HepG2 (cell line): Measurements from ENCODE around the gene ZNF385B. TPM values are rescaled to one million over a fixed set of nuclear protein-coding genes. Genes with fewer than 3 reads are reported as not detected.

ENCODE experiments used
- ATAC-seq: fragments of 200-7000 bp; cut with Tn5 transposase; 3 replicates; pipeline ENCODE4 v1.9.1; 2020; ENCODE audit warnings: mild to moderate bottlenecking, moderate library complexity
- BruUV-seq: library from RNA; stranded (reverse); fragments of 400-500 nt; replicated peaks from 2 replicates; lab custom pipeline; 2021; lab: Mats Ljungman, UMichigan
- CTCF ChIA-PET: fragments of 300-600 bp; formaldehyde crosslinking; extraction: SDS; loops from one replicate; lab custom pipeline; 2021; ENCODE audit warnings: low total read pairs, inconsistent platforms, low intra/inter-chr PET ratio; lab: Yijun Ruan, JAX
- POLR2A ChIA-PET: fragments of 350-600 bp; sonication (Branson Sonifier 250); formaldehyde crosslinking; loops from one replicate; lab custom pipeline; 2020; ENCODE audit warnings: antibody characterized with exemption, inconsistent platforms; lab: Yijun Ruan, JAX
- DNase-seq: peaks from one replicate; pipeline ENCODE4 v3.0.0-alpha.2; 2015; ENCODE audit warnings: low spot score
- FAIRE-seq: peaks from 3 replicates; lab custom pipeline; 2011; peaks lifted over from hg19 to GRCh38; lab: Jason Lieb, UNC
- H2AFZ ChIP-seq: one replicate; pipeline ENCODE4 v1.6.1; 2011; ENCODE audit warnings: low read length, inconsistent platforms
- H3K27ac ChIP-seq: fragments of 300-600 bp; 3 replicates; pipeline ENCODE4 v1.8.0; 2011; ENCODE audit warnings: mixed run types, mild to moderate bottlenecking, mixed read lengths, low read length, inconsistent platforms; ENCODE audit not compliant: insufficient read depth; ENCODE audit errors: extremely low read length
- H3K27me3 ChIP-seq, 2 experiments: fragments of 200-600 bp in 1 of 2; 2 replicates in 1 of 2; 3 replicates in 1 of 2; pipeline versions ENCODE4 v1.6.0 to v1.8.0; 2011; ENCODE audit warnings: low read length in 2 of 2, mild to moderate bottlenecking in 2 of 2, moderate library complexity in 2 of 2, inconsistent platforms in 1 of 2; ENCODE audit not compliant: insufficient read depth in 2 of 2, control insufficient read depth in 1 of 2
- H3K36me3 ChIP-seq, 2 experiments: fragments of 200-600 bp in 1 of 2; replicated peaks in 1 of 2; 2 replicates in 1 of 2; 3 replicates in 1 of 2; pipeline versions ENCODE4 v1.5.1 to v1.8.0; 2011; ENCODE audit warnings: low read length in 2 of 2, inconsistent platforms in 1 of 2; ENCODE audit not compliant: insufficient read depth in 2 of 2, control insufficient read depth in 1 of 2
- H3K4me1 ChIP-seq: 2 replicates; pipeline ENCODE4 v1.5.1; 2012; ENCODE audit warnings: low read length, inconsistent platforms; ENCODE audit not compliant: insufficient read depth
- H3K4me2 ChIP-seq: 2 replicates; pipeline ENCODE4 v1.6.0; 2011; ENCODE audit warnings: low read depth, low read length, inconsistent platforms
- H3K4me3 ChIP-seq, 3 experiments: fragments of 200-600 bp in 1 of 3; sonication (generic), shearing (Covaris generic) in 1 of 3; replicated peaks in 1 of 3; 2 replicates each; pipeline ENCODE4 v1.5.1; 2011 to 2016; ENCODE audit warnings: low read length in 3 of 3, inconsistent platforms in 2 of 3, low read depth in 2 of 3, mild to moderate bottlenecking in 2 of 3, control low read depth in 1 of 3, mixed read lengths in 1 of 3; ENCODE audit not compliant: insufficient read depth in 1 of 3
- H3K79me2 ChIP-seq: one replicate; pipeline ENCODE4 v1.6.1; 2011; ENCODE audit warnings: low read length, inconsistent platforms; ENCODE audit not compliant: insufficient read depth
- H3K9ac ChIP-seq: 2 replicates; pipeline ENCODE4 v1.6.0; 2011; ENCODE audit warnings: mild to moderate bottlenecking, low read depth, low read length, inconsistent platforms; ENCODE audit not compliant: insufficient read depth
- H3K9me3 ChIP-seq: 2 replicates; pipeline ENCODE4 v1.5.1; 2012; ENCODE audit warnings: mild to moderate bottlenecking, low read length
- H4K20me1 ChIP-seq: 2 replicates; pipeline ENCODE4 v1.6.0; 2011; ENCODE audit warnings: inconsistent platforms, mild to moderate bottlenecking, low read length, moderate library complexity; ENCODE audit not compliant: insufficient read depth
- BCL6 ChIP-seq: IDR thresholded peaks from 2 replicates; pipeline ENCODE4 v1.6.1; 2016; ENCODE audit warnings: missing genetic modification reagents, missing compliant biosample characterization
- HOXD1 ChIP-seq: sonication (generic); formaldehyde crosslinking; IDR thresholded peaks from 2 replicates; pipeline ENCODE4 v1.5.0; 2020; ENCODE audit warnings: missing genetic modification reagents
- ZC3H13 ChIP-seq: sonication (generic); formaldehyde crosslinking; IDR thresholded peaks from 2 replicates; pipeline ENCODE4 v1.8.1; 2023; ENCODE audit warnings: mild to moderate bottlenecking, missing genetic modification reagents, moderate library complexity
- ZNF207 ChIP-seq: fragments of 450-650 bp; IDR thresholded peaks from 2 replicates; pipeline ENCODE4 v1.6.1; 2016; ENCODE audit warnings: antibody characterized with exemption, borderline replicate concordance
- ZNF251 ChIP-seq: sonication (generic); formaldehyde crosslinking; IDR thresholded peaks from 2 replicates; pipeline ENCODE4 v1.9.0; 2021; ENCODE audit warnings: mild to moderate bottlenecking, missing genetic modification reagents
- ZNF431 ChIP-seq: sonication (generic); formaldehyde crosslinking; IDR thresholded peaks from 2 replicates; pipeline ENCODE4 v1.9.0; 2022; ENCODE audit warnings: missing genetic modification reagents, low read depth, mild to moderate bottlenecking, borderline replicate concordance
- ZNF484 ChIP-seq: sonication (generic); formaldehyde crosslinking; IDR thresholded peaks from 2 replicates; pipeline ENCODE4 v1.5.1; 2020; ENCODE audit warnings: mild to moderate bottlenecking, low read depth, missing genetic modification reagents, borderline replicate concordance
- WGBS: methylation state at CpG from one replicate; pipeline ENCODE4 v1.1.6; 2017; ENCODE audit warnings: low lambda C conversion rate; 5-methylcytosine and 5-hydroxymethylcytosine counted together
- in situ Hi-C: cut with HindIII; loops from 2 replicates; pipeline ENCODE4 v1.10.0; 2017; ENCODE audit warnings: low pct_unique_long_range_greater_than_20kb; ENCODE audit not compliant: extremely low pct_ligation_motif_present
- intact Hi-C: fragments of 100-400 bp; cut with micrococcal nuclease; formaldehyde crosslinking; loops from one replicate; pipeline ENCODE4 v1.10.0; 2022; ENCODE audit not compliant: unreplicated experiment
- polyA plus RNA-seq, 8 experiments: library from polyadenylated mRNA; depleted of rRNA in 3 of 8; stranded (reverse) in 7 of 8; unstranded in 1 of 8; fragments of >200 nt; fragmentation: Illumina TruSeq in 4 of 8; extraction: Trizol in 4 of 8; gene quantifications; 2 replicates each; pipeline versions ENCODE4 v1.2.1 to v1.2.3, GENCODE V29; 2011 to 2016; ENCODE audit warnings: low read depth in 4 of 8, missing spikeins in 1 of 8, mixed read lengths in 1 of 8; ENCODE audit not compliant: insufficient read depth in 1 of 8
- total RNA-seq, 5 experiments: library from RNA; depleted of rRNA; stranded (reverse); fragments of >200 nt; fragmentation: Illumina TruSeq; extraction: Trizol; gene quantifications; 2 replicates each; pipeline ENCODE4 v1.2.3, GENCODE V29; 2016; ENCODE audit warnings: low read depth in 1 of 5
- TF ChIP-seq, protein P1 (sequence below): sonication (generic); formaldehyde crosslinking; IDR thresholded peaks from 2 replicates; pipeline ENCODE4 v1.5.1; 2020; ENCODE audit warnings: missing genetic modification reagents, mild to moderate bottlenecking, borderline replicate concordance
- TF ChIP-seq, protein P2 (sequence below): sonication (generic); formaldehyde crosslinking; IDR thresholded peaks from 2 replicates; pipeline ENCODE4 v1.5.0; 2020; ENCODE audit warnings: mild to moderate bottlenecking, missing genetic modification reagents, borderline replicate concordance

The ZNF385B gene
- total and polyA plus RNA-seq, 2 of the 13 experiments (the other 11 are each of a cell fraction or from before 2014, with no cell fraction given), result 3.3 to 6.7 TPM

DNA sequence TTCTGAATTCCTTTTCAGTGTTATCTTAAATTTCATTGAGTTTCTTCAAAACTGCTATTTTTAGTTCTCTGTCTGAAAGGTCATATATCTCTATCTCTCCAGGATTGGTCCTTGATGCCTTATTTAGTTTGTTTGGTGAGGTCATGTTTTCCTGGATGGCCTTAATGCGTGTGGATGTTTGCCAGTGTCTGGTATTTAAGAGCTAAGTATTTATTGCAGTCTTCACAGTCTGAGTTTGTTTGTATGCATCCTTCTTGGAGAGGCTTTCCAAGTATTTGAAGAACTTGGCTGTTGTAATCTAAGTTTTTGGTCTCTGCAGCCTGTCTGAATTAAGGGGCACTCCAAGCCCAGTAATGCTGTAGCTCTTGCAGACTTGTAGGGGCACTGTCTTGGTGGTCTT lies 249.3 kb downstream of the ZNF385B start:
- DNase-seq (no peak), ATAC-seq (no peak), FAIRE-seq (no peak)
- Histone ChIP-seq H3K27ac (no peak overlapping the region), H3K79me2 (no peaks in the 10 kb centered on the region), H3K27me3 (no peaks in the 10 kb centered on the region), H3K9ac (no peak overlapping the region), H3K36me3 (no peaks in the 10 kb centered on the region), H3K4me2 (no peak overlapping the region), H2AFZ (no peak overlapping the region), H3K9me3 (no peaks in the 10 kb centered on the region)
- CTCF ChIA-PET, result no interaction called here
- no TSS peak for BruUV-seq
- POLR2A ChIA-PET, result interaction anchor here (1.4 kb wide), 1 partner anchor 19 kb away, joined by 3 read pairs; no protein-coding TSS in a partner anchor
- intact Hi-C loops, result no loop called here
- no CpG with 5 or more reads among the region's 1 CpG for WGBS
- TF ChIP-seq BCL6 (peak; percentile 54), ZNF431 (CRISPR knock-in tag) (no peak)
- TF ChIP-seq, all 625 proteins: peak for 1
- in situ Hi-C loops, result no loop called here
- no peak overlapping the region for H3K4me3 ChIP-seq
- H4K20me1 ChIP-seq, result no peaks in the 10 kb centered on the region
- H3K4me1 ChIP-seq, result peaks cover 5% of the 10 kb centered on the region; the same call in 1 of the 2 replicates

DNA sequence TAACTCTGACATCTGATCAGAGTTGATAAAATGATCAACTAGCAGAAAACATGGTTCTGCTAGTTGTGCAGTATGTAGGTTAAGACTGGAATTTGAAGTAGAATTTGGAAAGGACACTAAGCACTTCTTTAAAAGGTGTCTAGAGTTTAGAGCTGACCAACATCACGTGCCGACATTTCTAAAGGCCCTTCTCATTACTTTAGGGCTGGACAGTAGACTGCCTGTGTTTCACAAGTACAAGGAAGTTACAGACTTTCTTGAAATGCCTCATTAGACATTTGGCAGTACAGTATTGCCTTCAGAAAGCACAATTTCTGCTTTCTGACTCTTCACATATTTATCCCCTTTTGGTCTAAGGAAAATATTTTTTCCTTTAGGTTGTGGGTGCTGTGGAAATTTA lies 255.3 kb downstream of the ZNF385B start:
- Histone ChIP-seq H3K4me2 (no peak overlapping the region), H4K20me1 (no peaks in the 10 kb centered on the region), H3K27ac (no peak overlapping the region), H3K36me3 (no peaks in the 10 kb centered on the region), H3K27me3 (no peaks in the 10 kb centered on the region), H3K4me1 (no peaks in the 10 kb centered on the region), H3K4me3 (no peak overlapping the region), H3K9ac (no peak overlapping the region), H3K79me2 (no peaks in the 10 kb centered on the region), H3K9me3 (no peaks in the 10 kb centered on the region), H2AFZ (no peak overlapping the region)
- no peak for DNase-seq
- WGBS, result 34% methylated on average over 2 of the region's 2 CpGs
- FAIRE-seq, result no peak
- intact Hi-C loops, result no loop called here
- ATAC-seq, result no peak
- in situ Hi-C loops, result no loop called here
- BruUV-seq, result no TSS peak
- POLR2A ChIA-PET, result no interaction called here
- CTCF ChIA-PET, result no interaction called here
- TF ChIP-seq ZNF251 (CRISPR knock-in tag) (no peak), HOXD1 (CRISPR knock-in tag) (no peak), ZNF484 (CRISPR knock-in tag) (no peak), ZNF207 (no peak), ZC3H13 (CRISPR knock-in tag) (no peak)
- TF ChIP-seq, protein P1, sequence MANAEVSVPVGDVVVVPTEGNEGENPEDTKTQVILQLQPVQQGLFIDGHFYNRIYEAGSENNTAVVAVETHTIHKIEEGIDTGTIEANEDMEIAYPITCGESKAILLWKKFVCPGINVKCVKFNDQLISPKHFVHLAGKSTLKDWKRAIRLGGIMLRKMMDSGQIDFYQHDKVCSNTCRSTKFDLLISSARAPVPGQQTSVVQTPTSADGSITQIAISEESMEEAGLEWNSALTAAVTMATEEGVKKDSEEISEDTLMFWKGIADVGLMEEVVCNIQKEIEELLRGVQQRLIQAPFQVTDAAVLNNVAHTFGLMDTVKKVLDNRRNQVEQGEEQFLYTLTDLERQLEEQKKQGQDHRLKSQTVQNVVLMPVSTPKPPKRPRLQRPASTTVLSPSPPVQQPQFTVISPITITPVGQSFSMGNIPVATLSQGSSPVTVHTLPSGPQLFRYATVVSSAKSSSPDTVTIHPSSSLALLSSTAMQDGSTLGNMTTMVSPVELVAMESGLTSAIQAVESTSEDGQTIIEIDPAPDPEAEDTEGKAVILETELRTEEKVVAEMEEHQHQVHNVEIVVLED (CRISPR knock-in tag), result no peak
- TF ChIP-seq, protein P2, sequence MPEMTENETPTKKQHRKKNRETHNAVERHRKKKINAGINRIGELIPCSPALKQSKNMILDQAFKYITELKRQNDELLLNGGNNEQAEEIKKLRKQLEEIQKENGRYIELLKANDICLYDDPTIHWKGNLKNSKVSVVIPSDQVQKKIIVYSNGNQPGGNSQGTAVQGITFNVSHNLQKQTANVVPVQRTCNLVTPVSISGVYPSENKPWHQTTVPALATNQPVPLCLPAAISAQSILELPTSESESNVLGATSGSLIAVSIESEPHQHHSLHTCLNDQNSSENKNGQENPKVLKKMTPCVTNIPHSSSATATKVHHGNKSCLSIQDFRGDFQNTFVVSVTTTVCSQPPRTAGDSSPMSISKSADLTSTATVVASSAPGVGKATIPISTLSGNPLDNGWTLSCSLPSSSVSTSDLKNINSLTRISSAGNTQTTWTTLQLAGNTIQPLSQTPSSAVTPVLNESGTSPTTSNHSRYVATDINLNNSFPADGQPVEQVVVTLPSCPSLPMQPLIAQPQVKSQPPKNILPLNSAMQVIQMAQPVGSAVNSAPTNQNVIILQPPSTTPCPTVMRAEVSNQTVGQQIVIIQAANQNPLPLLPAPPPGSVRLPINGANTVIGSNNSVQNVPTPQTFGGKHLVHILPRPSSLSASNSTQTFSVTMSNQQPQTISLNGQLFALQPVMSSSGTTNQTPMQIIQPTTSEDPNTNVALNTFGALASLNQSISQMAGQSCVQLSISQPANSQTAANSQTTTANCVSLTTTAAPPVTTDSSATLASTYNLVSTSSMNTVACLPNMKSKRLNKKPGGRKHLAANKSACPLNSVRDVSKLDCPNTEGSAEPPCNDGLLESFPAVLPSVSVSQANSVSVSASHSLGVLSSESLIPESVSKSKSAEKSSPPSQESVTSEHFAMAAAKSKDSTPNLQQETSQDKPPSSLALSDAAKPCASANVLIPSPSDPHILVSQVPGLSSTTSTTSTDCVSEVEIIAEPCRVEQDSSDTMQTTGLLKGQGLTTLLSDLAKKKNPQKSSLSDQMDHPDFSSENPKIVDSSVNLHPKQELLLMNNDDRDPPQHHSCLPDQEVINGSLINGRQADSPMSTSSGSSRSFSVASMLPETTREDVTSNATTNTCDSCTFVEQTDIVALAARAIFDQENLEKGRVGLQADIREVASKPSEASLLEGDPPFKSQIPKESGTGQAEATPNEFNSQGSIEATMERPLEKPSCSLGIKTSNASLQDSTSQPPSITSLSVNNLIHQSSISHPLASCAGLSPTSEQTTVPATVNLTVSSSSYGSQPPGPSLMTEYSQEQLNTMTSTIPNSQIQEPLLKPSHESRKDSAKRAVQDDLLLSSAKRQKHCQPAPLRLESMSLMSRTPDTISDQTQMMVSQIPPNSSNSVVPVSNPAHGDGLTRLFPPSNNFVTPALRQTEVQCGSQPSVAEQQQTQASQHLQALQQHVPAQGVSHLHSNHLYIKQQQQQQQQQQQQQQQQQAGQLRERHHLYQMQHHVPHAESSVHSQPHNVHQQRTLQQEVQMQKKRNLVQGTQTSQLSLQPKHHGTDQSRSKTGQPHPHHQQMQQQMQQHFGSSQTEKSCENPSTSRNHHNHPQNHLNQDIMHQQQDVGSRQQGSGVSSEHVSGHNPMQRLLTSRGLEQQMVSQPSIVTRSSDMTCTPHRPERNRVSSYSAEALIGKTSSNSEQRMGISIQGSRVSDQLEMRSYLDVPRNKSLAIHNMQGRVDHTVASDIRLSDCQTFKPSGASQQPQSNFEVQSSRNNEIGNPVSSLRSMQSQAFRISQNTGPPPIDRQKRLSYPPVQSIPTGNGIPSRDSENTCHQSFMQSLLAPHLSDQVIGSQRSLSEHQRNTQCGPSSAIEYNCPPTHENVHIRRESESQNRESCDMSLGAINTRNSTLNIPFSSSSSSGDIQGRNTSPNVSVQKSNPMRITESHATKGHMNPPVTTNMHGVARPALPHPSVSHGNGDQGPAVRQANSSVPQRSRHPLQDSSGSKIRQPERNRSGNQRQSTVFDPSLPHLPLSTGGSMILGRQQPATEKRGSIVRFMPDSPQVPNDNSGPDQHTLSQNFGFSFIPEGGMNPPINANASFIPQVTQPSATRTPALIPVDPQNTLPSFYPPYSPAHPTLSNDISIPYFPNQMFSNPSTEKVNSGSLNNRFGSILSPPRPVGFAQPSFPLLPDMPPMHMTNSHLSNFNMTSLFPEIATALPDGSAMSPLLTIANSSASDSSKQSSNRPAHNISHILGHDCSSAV, result no peak
